GM19397 (cell line): ENCODE measurements around the gene UPF1.

Source experiments
- ATAC-seq: cut with Tn5 transposase; IDR thresholded peaks from one replicate; pipeline ENCODE4 v1.9.1; 2021; ENCODE audit warnings: mild to moderate bottlenecking, moderate library complexity; ENCODE audit not compliant: unreplicated experiment

Gene UPF1

GRCh38 chr19:18831524-18832305 is at the start of gene UPF1:
Gene UPF1, plus strand, starts transcription at chr19:18831959. Its CDS starts 251 bp downstream, at chr19:18832210.
- peak; percentile 83 for ATAC-seq

- ATAC-seq = no peak
These were observed 49.1 kb upstream of the UPF1 start for GRCh38 chr19:18782559-18783225.

DNA sequence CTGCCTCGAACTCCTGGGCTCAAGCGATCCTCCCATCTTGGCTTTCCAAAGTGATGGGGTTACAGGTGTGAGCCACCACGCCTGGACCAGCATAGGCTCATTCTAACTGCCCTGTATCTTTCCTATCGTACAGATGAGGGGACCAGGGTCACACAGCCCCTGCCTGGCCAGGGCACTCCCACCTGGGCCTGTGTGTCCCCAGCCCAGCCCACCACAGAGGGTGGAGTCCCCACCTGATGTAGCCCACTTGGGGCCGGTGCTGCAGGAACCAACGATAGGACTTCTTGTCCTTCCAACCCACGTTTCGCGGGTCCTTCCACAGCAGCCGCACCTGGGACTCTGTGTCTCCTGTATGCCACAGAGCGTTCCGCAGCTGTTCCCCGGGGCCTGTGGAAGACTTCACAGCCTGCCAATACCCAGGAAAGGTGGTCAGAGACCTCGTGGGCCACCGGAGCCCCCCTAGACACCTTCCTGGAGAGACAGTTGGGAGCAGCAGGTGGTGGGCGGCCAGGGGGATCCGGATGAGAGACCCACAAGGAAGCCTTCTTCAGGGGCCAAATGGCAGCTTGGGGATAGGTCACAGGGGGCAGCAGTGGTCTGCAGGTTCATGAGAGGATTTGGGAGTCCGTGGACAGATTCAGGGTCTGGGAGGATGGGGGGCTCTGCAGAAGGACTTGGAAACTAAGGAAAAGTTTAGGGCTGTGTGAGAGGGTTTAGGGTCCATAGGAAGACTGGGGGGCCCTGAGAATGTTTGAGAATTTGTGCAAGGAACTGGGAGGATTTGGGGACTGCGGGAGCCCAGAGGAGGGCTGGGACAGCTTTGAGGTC is 47.6 kb upstream of the UPF1 start:
- no peak for ATAC-seq

DNA sequence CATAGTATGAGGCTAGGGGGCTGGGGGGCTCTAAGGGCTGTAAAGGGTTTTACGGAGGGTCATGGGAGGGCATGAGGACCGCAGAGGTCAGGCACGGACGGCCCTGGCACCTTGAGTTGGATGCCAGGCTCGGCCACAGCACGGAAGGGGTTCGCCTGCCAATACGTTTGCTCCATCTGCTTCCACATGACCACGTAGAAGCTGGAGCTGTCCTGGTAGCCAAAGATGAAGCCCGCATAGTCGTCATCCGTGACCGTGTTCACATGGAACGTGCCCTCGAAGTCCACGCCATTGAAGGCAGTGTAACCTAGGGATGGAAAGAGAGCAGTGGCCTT is 47.0 kb upstream of the UPF1 start:
- ATAC-seq = no peak

DNA sequence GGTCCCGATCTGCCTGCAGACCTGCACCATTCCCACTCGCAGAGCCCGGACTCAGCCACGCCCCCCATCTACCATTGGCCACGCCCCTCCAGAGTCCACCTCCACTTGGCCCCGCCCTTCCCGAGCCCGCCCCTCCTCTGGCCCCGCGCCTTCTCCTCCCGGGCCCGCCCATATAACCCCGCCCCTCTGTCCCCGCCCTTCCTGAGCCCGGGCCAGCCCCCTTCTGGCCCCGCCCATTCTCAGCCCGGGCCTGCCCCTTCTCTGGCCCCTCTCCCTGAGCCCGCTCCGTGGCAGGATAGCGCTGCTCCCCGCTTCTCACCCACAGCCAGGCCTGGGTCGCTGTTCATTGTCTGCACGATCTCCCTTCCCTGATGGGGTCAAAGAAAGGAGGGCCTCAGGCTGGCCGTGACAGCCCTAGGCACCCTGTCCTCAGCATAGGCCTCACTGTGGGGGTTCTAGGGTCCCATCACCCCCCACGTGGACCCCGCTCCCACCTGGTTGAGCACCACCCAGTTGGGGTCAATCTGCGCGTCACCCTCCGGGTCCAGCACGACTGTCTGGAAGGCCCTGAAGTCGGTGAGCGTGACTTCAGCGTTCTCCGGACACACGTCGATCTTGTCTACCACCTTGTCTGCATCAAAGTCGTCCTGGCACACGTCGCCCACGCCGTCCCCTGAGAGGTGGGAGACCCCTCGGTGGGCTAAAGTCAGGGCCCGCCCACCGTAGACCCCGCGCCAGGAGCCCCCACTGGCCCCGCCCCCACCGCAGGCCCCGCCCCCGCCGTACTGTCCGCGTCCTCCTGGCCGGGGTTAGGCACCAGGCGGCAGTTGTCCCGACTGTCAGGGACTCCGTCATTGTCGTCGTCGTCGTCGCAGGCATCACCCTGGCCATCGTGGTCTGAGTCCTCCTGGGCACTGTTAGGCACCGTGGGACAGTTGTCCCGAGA is 46.3 kb upstream of the UPF1 start:
- ATAC-seq = no peak

GRCh38 chr19:18788529-18789421 is 43.0 kb upstream of the UPF1 start:
- no peak for ATAC-seq

- ATAC-seq = no peak
These were observed 42.3 kb upstream of the UPF1 start for GRCh38 chr19:18789422-18789869.

GRCh38 chr19:18789883-18790565 is 41.7 kb upstream of the UPF1 start:
- no peak for ATAC-seq

DNA sequence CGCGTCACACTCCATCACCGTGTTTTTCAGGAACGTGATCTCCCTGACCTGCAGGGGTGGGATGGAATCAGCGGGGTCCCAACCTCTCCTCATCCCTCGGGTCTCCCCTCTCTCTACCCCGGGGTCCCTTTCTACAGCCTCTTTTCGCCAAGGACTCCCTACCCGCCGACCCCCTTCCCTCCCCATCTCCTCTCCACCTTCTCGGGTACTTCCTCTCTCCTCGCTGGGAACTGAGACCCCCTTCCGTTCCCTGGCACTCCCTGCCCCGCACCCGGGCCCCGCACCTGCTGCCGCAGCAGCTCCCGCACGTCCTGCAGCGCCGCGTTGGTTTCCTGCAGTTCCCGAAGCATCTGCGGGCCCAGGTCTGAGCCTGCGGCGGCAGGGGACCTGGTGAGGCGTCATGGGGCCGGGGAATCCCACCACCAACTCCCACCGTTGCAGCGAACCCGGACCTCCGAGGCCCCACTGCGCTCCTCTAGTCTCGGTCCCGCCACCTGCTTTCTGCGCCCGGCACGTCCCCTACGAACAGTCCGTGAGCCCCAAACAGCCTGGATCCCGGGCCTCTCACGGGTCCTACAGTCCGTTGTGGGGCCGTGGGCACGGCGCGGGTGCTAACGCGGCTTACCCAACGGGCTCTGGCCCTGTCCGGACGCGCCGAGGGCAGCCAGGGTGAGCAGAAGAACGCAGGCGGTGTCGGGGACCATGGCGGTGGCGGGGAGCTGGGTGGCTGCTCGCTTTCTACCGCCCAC is 41.0 kb upstream of the UPF1 start, which contains the start of gene COMP:
COMP (minus strand) TSS at position 740 of the 749 bp plus-strand sequence; CDS start at position 704, 36 bp downstream.
- no peak for ATAC-seq

- ATAC-seq = no peak
These were observed 40.5 kb upstream of the UPF1 start for GRCh38 chr19:18791315-18791678.

DNA sequence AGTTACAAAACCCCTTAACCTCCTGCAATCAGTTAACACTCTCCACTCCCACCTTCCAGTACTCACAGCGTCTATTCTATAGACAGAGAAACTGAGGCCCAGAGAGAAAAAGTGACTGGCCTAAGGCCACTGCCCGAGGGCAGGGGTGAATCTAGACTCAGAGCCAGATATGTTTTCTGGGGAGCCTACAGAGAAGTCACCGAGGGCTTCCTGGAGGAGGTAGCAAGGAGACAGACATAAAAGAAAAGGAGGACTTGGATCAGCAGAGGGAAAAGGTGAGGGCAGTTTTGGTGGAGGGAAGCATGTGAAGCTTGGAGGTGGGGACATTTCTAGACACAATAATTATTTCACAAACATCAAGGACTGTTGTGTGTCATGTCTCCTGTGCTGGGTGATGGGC is 39.1 kb upstream of the UPF1 start:
- ATAC-seq = no peak

DNA sequence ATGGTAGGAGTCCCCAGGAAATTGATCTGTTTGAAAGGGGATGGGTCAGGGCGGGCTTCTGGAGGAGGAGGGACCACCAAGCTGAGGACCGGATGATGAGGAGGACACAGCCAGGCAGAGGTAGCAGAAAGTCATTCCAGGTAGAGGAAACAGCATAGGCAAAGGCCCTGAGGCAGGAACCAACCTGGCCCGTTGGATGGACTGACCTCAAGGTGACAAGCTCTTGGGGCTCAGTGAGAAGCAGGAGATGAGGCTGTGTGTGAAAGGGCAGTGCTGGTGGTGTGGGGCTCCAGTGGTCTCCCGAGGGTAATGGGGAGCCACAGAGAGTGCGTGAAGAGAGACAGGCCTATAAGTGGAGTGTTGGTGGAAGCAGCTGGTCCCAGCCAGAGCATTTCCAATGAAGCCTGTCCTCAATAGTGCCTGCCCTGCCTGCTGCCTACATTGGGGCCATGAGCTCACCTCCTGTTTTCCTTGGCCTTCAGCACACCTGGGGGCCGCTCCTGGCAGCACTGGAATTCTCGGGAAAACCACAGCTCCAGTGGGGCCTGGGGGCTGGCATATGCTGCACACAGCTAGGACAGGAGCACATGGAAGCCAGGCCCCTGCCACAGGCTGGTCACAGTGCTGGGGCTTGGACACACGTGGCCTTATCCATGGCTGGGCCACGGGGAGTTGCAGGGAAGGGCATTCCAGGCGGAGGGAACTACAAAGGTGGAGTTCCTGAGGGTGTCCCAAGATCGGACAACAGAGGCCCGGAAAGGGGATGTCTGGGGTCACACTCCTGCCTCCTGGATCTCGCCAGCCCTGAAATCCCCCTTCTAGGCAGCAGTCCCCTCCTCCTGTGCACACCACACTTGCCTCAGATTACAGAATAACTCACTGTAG is 38.4 kb upstream of the UPF1 start:
- no peak for ATAC-seq

- ATAC-seq = no peak
These were observed 37.8 kb upstream of the UPF1 start for GRCh38 chr19:18794029-18794313.

DNA sequence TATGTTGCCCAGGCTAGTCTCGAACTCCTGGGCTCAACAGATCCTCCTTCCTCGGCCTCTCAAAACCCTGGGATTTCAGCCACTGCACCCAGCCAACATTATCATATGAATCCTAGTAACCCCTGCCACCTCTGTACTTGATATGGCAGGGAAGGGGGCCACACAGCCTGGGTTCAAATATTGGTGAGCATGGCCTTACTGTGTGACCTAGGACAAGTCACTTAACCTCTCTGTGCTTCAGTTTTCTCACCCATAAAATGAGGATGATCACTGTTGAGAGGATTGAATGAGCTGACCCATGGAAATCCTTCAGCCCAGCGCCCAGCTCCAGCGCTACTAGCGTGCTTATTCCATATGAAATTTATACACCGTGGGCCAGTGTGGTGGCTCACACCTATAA is 37.1 kb upstream of the UPF1 start:
- no peak for ATAC-seq

DNA sequence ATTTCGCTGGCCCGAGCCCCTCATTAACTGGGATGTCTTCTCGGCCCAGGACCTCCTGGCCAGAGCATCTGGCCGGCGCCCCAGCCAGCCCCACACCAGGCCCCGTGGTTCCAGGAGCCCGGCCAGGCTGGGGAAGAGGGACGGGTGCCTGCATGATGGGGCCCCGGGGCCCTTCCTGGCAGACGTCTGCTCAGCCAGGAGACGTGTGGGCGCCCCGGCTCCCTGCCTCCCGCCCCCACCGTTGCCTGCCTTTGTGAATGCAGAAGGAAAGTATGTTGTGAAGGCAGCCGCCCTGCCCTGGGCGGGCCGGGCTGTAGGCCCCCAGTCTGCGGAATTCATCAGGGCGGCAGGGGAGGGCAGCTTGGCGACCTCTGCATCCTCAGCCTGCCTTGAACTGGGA is 36.2 kb upstream of the UPF1 start:
- no peak for ATAC-seq

DNA sequence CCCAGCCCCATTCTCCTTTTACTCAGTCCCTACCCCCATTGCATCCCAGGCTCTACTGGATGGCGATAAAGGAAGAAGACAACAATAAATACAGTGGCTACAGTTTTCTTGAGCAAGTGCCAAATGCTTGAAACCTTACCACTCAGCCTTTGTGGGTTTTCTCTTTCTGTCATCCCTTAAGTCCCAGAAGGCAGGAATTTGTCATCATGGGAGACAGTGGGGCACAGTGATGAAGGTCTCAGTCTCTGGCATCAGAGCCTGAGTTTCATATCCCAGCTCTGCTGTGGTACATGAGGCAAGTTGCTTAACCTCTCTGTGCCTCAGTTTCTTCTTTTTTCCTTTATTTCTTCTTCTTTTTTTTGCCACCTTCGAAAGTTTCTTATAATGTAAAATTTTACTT is 35.5 kb upstream of the UPF1 start:
- no peak for ATAC-seq
